ENCODE data around the gene SNX30. TPM values are rescaled to one million over a fixed set of nuclear protein-coding genes. Genes with fewer than 3 reads are reported as not detected.

The SNX30 gene
- total and polyA plus RNA-seq, 4 donors: 1.8 to 13.5 (median 6.5) TPM

DNA sequence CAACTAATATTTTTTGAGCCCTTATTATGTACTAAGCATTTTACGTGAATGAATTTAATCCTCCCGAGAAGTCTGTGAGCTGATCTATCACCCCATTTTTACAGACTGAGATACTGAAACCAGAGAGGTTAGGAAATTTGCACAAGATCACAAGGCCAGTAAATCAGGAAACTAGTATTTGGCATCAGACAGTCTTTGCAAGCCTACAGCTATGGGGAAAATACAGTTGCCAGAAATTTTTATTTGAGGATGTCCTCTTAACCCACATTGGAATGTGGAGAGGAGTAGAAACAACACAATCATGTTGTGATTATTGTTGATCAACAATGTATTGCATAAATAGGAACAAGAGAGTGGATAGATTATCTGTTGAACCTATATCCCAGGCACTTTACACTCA is 142.4 kb downstream of the SNX30 start:
- no peak for DNase-seq (ENCODE audit: low spot score)
- Histone ChIP-seq H3K27me3 (ENCODE audit: control insufficient read depth in 4 of 4, insufficient read depth in 4 of 4, low read length in 3 of 4) (no peaks in the 10 kb centered on the region), H3K4me1 (ENCODE audit: control insufficient read depth in 4 of 4, insufficient read depth in 4 of 4, low read length in 3 of 4) (peaks cover 8 to 13% (median 10%) of the 10 kb centered on the region in 4 donors), H3K9me3 (ENCODE audit: control insufficient read depth in 4 of 4, low read length in 3 of 4) (no peaks in the 10 kb centered on the region), H3K4me3 (ENCODE audit: low read depth in 1 of 3, low read length in 3 of 3) (no peak overlapping the region), H3K9ac (ENCODE audit: low read depth in 1 of 2, low read length in 2 of 2) (no peak overlapping the region), H3K36me3 (ENCODE audit: control insufficient read depth in 4 of 4, insufficient read depth in 3 of 4, low read depth in 1 of 4, low read length in 3 of 4) (no peaks in the 10 kb centered on the region), H3K27ac (ENCODE audit: low read depth in 1 of 2, low read length in 2 of 2) (no peak overlapping the region)
- 90% methylated on average over 2 of the region's 2 CpGs for WGBS
- TF ChIP-seq NR2F2 (IDR thresholded peaks at IDR 0.05) (no peak), FOXA1 (IDR thresholded peaks at IDR 0.05) (no peak), HNF4A (conservative IDR thresholded peaks at IDR 0.05) (no peak), HNF4G (IDR thresholded peaks at IDR 0.05) (no peak), FOXA2 (IDR thresholded peaks at IDR 0.05) (no peak), JUND (IDR thresholded peaks at IDR 0.05) (no peak), SP1 (IDR thresholded peaks at IDR 0.05) (no peak), EGR1 (IDR thresholded peaks at IDR 0.05; ENCODE audit: low read depth in 2 of 2) (no peak), RAD21 (IDR thresholded peaks at IDR 0.05) (no peak), TAF1 (conservative IDR thresholded peaks at IDR 0.05) (no peak), GABPA (IDR thresholded peaks at IDR 0.05 in 1 of 2, conservative IDR thresholded peaks at IDR 0.05 in 1 of 2) (no peak), YY1 (IDR thresholded peaks at IDR 0.05) (no peak), RXRA (IDR thresholded peaks at IDR 0.05) (no peak)
- TF ChIP-seq, protein P1, sequence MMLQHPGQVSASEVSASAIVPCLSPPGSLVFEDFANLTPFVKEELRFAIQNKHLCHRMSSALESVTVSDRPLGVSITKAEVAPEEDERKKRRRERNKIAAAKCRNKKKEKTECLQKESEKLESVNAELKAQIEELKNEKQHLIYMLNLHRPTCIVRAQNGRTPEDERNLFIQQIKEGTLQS (IDR thresholded peaks at IDR 0.05): no peak
- TF ChIP-seq, protein P2, sequence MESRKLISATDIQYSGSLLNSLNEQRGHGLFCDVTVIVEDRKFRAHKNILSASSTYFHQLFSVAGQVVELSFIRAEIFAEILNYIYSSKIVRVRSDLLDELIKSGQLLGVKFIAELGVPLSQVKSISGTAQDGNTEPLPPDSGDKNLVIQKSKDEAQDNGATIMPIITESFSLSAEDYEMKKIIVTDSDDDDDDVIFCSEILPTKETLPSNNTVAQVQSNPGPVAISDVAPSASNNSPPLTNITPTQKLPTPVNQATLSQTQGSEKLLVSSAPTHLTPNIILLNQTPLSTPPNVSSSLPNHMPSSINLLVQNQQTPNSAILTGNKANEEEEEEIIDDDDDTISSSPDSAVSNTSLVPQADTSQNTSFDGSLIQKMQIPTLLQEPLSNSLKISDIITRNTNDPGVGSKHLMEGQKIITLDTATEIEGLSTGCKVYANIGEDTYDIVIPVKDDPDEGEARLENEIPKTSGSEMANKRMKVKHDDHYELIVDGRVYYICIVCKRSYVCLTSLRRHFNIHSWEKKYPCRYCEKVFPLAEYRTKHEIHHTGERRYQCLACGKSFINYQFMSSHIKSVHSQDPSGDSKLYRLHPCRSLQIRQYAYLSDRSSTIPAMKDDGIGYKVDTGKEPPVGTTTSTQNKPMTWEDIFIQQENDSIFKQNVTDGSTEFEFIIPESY (IDR thresholded peaks at IDR 0.05): no peak
- TF ChIP-seq, protein P3, sequence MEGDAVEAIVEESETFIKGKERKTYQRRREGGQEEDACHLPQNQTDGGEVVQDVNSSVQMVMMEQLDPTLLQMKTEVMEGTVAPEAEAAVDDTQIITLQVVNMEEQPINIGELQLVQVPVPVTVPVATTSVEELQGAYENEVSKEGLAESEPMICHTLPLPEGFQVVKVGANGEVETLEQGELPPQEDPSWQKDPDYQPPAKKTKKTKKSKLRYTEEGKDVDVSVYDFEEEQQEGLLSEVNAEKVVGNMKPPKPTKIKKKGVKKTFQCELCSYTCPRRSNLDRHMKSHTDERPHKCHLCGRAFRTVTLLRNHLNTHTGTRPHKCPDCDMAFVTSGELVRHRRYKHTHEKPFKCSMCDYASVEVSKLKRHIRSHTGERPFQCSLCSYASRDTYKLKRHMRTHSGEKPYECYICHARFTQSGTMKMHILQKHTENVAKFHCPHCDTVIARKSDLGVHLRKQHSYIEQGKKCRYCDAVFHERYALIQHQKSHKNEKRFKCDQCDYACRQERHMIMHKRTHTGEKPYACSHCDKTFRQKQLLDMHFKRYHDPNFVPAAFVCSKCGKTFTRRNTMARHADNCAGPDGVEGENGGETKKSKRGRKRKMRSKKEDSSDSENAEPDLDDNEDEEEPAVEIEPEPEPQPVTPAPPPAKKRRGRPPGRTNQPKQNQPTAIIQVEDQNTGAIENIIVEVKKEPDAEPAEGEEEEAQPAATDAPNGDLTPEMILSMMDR (IDR thresholded peaks at IDR 0.05; ENCODE audit: low read depth, low read length, missing input control): no peak
- TF ChIP-seq, protein P4, sequence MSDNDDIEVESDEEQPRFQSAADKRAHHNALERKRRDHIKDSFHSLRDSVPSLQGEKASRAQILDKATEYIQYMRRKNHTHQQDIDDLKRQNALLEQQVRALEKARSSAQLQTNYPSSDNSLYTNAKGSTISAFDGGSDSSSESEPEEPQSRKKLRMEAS (IDR thresholded peaks at IDR 0.05): no peak
- TF ChIP-seq, protein P5, sequence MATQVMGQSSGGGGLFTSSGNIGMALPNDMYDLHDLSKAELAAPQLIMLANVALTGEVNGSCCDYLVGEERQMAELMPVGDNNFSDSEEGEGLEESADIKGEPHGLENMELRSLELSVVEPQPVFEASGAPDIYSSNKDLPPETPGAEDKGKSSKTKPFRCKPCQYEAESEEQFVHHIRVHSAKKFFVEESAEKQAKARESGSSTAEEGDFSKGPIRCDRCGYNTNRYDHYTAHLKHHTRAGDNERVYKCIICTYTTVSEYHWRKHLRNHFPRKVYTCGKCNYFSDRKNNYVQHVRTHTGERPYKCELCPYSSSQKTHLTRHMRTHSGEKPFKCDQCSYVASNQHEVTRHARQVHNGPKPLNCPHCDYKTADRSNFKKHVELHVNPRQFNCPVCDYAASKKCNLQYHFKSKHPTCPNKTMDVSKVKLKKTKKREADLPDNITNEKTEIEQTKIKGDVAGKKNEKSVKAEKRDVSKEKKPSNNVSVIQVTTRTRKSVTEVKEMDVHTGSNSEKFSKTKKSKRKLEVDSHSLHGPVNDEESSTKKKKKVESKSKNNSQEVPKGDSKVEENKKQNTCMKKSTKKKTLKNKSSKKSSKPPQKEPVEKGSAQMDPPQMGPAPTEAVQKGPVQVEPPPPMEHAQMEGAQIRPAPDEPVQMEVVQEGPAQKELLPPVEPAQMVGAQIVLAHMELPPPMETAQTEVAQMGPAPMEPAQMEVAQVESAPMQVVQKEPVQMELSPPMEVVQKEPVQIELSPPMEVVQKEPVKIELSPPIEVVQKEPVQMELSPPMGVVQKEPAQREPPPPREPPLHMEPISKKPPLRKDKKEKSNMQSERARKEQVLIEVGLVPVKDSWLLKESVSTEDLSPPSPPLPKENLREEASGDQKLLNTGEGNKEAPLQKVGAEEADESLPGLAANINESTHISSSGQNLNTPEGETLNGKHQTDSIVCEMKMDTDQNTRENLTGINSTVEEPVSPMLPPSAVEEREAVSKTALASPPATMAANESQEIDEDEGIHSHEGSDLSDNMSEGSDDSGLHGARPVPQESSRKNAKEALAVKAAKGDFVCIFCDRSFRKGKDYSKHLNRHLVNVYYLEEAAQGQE (IDR thresholded peaks at IDR 0.05): no peak

Data from liver (tissue), 9 donors.